Raji (cell line): ENCODE data around the gene PACS2.

Experiments
- POLR2A ChIP-seq: IDR thresholded peaks from 2 replicates; pipeline ENCODE4 v1.6.1; 2011; ENCODE audit warnings: low read depth, low read length, control low read depth; ENCODE audit not compliant: insufficient read depth

Gene PACS2

GRCh38 chr14:105379946-105380345, 65.4 kb downstream of the PACS2 start:
- TF ChIP-seq POLR2A, result no peak

DNA sequence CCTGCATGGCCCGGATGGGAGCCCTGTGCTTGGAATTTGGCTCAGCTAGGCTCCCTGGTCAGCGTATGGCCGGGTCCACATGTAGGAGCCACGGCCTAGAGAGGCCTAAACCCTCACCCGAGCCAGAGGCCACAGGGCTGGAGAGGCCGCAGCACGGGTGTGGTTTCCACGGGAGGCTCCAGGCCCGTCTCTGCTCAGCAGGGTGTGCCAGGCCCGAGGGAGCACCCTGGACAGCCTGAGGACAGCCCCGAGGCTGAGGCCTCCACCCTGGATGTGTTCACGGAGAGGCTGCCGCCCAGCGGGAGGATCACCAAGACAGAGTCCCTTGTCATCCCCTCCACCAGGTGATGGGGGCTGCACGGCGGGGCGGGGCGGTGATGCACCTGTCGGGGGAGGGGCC, 66.2 kb downstream of the PACS2 start:
- TF ChIP-seq POLR2A, result no peak

DNA sequence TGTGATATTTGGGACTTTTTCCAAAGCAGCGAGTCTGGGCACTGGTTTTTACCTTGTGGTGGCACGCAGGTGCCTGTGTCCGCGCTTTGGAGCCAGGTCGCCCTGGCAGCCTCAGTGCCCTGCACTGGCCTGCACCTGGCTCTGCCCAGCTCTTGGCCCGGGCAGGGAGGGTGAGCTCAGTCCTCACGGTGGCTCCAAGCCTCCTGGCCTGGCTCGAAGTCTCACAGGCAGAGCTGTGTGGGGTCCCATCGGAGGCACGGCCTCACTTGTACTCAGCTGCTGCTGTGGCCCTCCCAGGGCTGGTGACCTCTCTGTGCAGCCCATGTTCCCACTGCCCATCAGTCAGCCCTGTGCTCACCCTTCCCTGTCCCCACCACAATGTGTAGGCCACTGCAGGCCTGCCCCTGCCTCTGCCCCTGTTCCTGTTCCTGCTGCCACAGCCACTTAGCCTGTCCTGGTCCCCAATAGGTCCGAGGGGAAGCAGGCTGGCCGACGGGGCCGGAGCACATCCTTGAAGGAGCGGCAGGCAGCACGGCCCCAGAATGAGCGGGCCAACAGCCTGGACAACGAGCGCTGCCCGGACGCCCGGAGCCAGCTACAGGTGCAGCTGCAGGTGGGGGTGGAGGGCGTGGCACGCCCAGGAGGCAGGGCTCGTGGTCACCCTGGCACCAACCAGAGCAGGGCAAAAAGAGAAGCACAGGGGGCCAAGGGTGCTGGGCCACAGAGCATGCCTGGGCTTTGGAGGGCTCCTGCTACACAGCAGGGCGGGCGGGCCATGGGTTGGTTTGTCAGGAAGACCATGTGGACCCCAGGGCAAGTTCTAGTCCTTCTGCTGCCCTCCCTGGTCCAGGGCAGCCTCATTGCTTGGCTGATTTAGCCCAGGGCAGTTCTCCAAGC, 67.1 kb downstream of the PACS2 start:
- TF ChIP-seq POLR2A, result no peak

DNA sequence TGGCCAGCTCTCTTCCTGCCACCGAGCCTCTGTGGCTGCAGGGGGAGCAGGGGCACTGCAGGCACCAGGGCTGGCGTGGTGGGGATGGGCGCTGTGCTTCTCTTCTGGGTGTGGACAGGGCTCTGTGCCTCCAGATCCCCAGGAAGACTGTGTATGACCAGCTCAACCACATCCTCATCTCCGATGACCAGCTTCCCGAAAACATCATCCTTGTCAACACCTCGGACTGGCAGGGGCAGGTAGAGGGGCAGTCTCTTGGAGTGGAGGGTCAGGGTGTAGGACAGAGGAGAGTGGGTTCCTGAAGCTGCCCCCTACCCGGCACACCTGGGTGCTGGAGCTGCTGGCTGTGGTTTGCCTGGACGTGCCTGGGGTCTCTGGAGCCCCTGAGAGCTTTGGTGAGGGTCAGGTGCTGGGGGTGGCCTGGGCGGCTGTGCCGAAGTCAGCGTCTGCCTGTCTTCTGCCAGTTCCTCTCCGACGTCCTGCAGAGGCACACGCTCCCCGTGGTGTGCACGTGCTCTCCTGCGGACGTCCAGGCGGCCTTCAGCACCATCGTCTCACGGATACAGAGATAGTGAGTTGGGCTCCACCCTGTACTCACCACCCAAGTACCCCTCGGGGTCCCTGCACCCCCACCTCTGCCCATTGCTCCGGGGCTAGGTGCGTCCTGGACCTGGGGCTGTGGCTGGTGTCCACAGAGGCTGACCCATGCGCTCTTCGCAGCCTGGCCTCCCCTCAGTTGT, 68.0 kb downstream of the PACS2 start:
- TF ChIP-seq POLR2A, result no peak

GRCh38 chr14:105383083-105383730, 68.7 kb downstream of the PACS2 start:
- TF ChIP-seq POLR2A, result no peak

DNA sequence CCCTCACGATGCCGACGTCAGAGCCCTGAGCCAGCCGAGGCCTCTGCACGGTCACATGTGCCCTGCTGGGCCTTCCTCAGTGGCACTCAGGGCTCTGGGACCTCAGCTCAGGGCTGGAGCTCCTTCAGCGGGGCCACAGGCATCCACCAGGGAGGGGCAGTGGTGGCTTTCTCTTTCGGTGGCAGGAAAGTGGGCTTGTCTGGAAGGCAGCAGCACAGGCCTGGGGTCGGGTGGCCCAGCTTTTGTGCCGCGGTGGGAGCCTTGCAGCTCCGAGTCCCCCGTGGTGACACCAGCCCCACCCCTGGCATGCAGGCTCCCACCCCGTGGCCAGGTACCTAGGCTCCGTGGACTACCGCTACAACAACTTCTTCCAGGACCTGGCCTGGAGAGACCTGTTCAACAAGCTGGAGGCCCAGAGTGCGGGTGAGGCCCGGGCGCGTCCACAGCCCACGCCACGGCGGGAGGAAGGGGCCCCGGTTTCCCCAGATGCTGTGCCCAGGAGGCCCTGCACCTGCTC, 69.6 kb downstream of the PACS2 start:
- TF ChIP-seq POLR2A, result no peak

GRCh38 chr14:105384605-105385321, 70.2 kb downstream of the PACS2 start:
- TF ChIP-seq POLR2A, result no peak

DNA sequence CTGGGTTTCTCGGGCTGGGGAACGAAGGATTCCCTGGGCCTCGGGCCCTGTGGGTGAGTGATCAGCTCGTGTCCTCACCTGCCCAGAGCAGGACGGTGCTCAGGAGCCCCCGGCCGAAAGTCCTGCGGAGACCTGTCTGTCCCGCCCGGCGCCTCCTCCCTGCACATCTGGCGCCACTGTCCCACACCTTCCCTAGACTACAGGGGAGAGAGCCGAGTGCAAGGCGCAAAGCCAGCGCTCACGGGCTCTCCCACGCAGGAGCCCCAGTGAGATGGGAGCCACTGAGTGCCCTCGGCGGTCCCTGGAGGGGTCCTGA, 70.7 kb downstream of the PACS2 start:
- TF ChIP-seq POLR2A, result no peak

- TF ChIP-seq POLR2A, result no peak
Observed at GRCh38 chr14:105385698-105386365, 71.3 kb downstream of the PACS2 start.

GRCh38 chr14:105386581-105387529, 72.3 kb downstream of the PACS2 start:
- TF ChIP-seq POLR2A, result no peak

DNA sequence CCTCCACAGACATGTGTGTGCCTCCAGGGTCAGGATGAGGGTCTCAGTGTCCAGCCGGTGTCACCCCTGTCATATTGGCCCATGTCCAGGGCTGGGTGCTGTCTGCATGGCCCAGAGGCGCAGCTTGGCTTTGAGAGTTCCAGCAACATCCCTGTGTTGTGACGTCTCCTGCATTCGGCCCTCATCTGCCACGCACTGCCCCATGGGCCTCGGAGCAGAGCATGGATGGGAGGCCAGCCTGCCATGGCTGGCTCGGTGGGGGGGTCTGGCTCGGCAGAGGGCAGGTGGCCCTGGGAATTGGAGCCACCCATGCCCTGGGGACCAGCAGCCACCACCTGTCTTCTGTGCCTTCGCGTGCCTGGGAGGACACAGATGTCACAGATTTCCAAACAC, 73.0 kb downstream of the PACS2 start:
- no peak for TF ChIP-seq POLR2A

DNA sequence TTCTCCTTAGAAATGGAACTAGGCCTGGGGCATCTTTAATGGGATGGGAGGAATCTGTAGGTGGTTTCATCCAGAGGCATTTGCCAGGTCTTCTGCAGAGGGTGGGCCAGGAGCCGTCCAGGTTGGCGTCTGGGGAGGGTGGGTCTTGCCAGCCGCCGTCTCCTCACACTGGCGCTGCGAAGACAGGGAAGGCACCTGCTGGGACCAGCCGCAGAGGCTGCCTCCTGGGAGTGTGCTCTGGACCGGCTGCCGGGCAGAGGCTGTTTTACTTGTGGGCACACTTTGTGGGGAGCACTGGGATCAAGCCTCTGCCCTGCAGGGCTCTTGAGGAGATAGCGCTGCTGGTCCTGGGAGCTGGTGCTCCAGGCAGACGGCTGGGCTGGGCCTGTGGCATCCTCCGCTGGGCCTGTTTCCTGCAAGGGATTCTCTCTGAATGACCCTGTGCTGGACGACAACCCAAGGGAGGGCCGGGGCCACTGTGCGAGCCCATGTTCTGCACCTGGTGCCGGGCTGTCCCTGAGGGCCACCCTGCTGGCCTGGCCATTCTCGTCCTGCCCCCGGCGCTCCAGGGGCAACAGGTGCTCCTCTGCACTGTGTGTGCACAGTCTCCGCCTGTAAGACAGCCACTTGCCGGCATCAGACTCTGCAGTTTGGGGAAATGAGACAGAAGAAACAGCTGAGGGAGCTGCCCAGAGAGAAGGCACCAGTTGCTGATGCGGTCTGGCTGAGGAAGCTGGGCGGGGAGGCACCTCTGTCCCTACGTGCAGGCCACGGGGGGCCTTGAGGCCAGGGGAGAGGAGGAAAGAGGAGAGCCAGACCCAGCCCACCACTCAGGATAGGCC, 73.8 kb downstream of the PACS2 start:
- TF ChIP-seq POLR2A, result no peak

GRCh38 chr14:105388976-105389375, 74.4 kb downstream of the PACS2 start:
- TF ChIP-seq POLR2A, result no peak
